ENCODE results near the gene DOCK4.

DNA sequence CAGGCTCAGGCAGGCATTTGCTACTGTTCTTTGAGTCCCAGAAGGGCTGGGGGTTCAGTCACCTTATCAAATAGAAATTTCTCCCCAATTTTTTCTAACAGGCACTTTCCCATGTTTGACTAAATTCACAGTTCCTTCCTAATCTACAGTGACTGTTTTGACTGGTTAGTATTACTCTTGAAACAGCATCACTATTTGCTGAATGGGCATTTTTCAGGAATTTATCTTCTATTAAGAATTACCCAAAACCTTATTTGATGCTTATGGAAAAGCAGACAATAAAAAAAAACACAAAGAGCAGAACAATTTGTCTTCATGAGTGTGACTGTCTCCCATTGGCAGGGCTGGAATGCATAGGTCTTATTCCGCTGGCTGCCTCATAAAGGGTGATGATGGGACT lies 269.0 kb downstream of the DOCK4 start:
- TF ChIP-seq, protein P1, sequence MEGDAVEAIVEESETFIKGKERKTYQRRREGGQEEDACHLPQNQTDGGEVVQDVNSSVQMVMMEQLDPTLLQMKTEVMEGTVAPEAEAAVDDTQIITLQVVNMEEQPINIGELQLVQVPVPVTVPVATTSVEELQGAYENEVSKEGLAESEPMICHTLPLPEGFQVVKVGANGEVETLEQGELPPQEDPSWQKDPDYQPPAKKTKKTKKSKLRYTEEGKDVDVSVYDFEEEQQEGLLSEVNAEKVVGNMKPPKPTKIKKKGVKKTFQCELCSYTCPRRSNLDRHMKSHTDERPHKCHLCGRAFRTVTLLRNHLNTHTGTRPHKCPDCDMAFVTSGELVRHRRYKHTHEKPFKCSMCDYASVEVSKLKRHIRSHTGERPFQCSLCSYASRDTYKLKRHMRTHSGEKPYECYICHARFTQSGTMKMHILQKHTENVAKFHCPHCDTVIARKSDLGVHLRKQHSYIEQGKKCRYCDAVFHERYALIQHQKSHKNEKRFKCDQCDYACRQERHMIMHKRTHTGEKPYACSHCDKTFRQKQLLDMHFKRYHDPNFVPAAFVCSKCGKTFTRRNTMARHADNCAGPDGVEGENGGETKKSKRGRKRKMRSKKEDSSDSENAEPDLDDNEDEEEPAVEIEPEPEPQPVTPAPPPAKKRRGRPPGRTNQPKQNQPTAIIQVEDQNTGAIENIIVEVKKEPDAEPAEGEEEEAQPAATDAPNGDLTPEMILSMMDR (IDR thresholded peaks at IDR 0.05) = no peak
- TF ChIP-seq ZFX (IDR thresholded peaks at IDR 0.05; ENCODE audit: borderline replicate concordance) = no peak

All from 22Rv1 (cell line).